ENCODE measurements around the gene COLGALT1.

COLGALT1 gene

GRCh38 chr19:17540174-17540573 lies 15.3 kb upstream of the COLGALT1 start:
- TF ChIP-seq CTCF (IDR thresholded peaks at IDR 0.05; ENCODE audit: poor library complexity, severe bottlenecking) = no peak
- Histone ChIP-seq H3K27ac (ENCODE audit: poor library complexity, severe bottlenecking) (no peak overlapping the region), H3K27me3 (ENCODE audit: insufficient read depth, poor library complexity, severe bottlenecking) (no peaks in the 10 kb centered on the region), H3K4me1 (ENCODE audit: insufficient read depth, poor library complexity, severe bottlenecking) (no peaks in the 10 kb centered on the region), H3K4me3 (ENCODE audit: severe bottlenecking) (no peak overlapping the region), H3K9me3 (ENCODE audit: severe bottlenecking) (no peaks in the 10 kb centered on the region), H3K36me3 (ENCODE audit: low read depth) (no peaks in the 10 kb centered on the region)
- DNase-seq (ENCODE audit: low spot score) = no peak
- no peak for ATAC-seq (ENCODE audit: low read depth)

GRCh38 chr19:17541184-17541759 lies 14.2 kb upstream of the COLGALT1 start:
- ATAC-seq (ENCODE audit: low read depth) (no peak), DNase-seq (ENCODE audit: low spot score) (no peak)
- no peaks in the 10 kb centered on the region for H3K36me3 ChIP-seq (ENCODE audit: low read depth)
- no peak overlapping the region for H3K4me3 ChIP-seq (ENCODE audit: severe bottlenecking)
- H3K27ac ChIP-seq (ENCODE audit: poor library complexity, severe bottlenecking) = no peak overlapping the region
- no peak for TF ChIP-seq CTCF (IDR thresholded peaks at IDR 0.05; ENCODE audit: poor library complexity, severe bottlenecking)
- no peaks in the 10 kb centered on the region for H3K27me3 ChIP-seq (ENCODE audit: insufficient read depth, poor library complexity, severe bottlenecking)
- H3K4me1 ChIP-seq (ENCODE audit: insufficient read depth, poor library complexity, severe bottlenecking) = no peaks in the 10 kb centered on the region
- H3K9me3 ChIP-seq (ENCODE audit: severe bottlenecking) = no peaks in the 10 kb centered on the region

- DNase-seq (ENCODE audit: low spot score) (no peak), ATAC-seq (ENCODE audit: low read depth) (no peak)
- TF ChIP-seq CTCF (IDR thresholded peaks at IDR 0.05; ENCODE audit: poor library complexity, severe bottlenecking) = no peak
- no peaks in the 10 kb centered on the region for H3K9me3 ChIP-seq (ENCODE audit: severe bottlenecking)
- no peaks in the 10 kb centered on the region for H3K4me1 ChIP-seq (ENCODE audit: insufficient read depth, poor library complexity, severe bottlenecking)
- H3K4me3 ChIP-seq (ENCODE audit: severe bottlenecking) = no peak overlapping the region
- no peak overlapping the region for H3K27ac ChIP-seq (ENCODE audit: poor library complexity, severe bottlenecking)
- no peaks in the 10 kb centered on the region for H3K36me3 ChIP-seq (ENCODE audit: low read depth)
- H3K27me3 ChIP-seq (ENCODE audit: insufficient read depth, poor library complexity, severe bottlenecking) = no peaks in the 10 kb centered on the region
These were observed 13.4 kb upstream of the COLGALT1 start for GRCh38 chr19:17542042-17542441.

- Histone ChIP-seq H3K9me3 (ENCODE audit: severe bottlenecking) (no peaks in the 10 kb centered on the region), H3K27ac (ENCODE audit: poor library complexity, severe bottlenecking) (no peak overlapping the region), H3K36me3 (ENCODE audit: low read depth) (no peaks in the 10 kb centered on the region), H3K27me3 (ENCODE audit: insufficient read depth, poor library complexity, severe bottlenecking) (no peaks in the 10 kb centered on the region), H3K4me1 (ENCODE audit: insufficient read depth, poor library complexity, severe bottlenecking) (no peaks in the 10 kb centered on the region), H3K4me3 (ENCODE audit: severe bottlenecking) (no peak overlapping the region)
- ATAC-seq (ENCODE audit: low read depth) (no peak), DNase-seq (ENCODE audit: low spot score) (no peak)
- no peak for TF ChIP-seq CTCF (IDR thresholded peaks at IDR 0.05; ENCODE audit: poor library complexity, severe bottlenecking)
These were observed 12.5 kb upstream of the COLGALT1 start for GRCh38 chr19:17542793-17543582.

GRCh38 chr19:17543986-17544385 lies 11.5 kb upstream of the COLGALT1 start:
- Histone ChIP-seq H3K36me3 (ENCODE audit: low read depth) (no peaks in the 10 kb centered on the region), H3K4me3 (ENCODE audit: severe bottlenecking) (no peak overlapping the region), H3K4me1 (ENCODE audit: insufficient read depth, poor library complexity, severe bottlenecking) (no peaks in the 10 kb centered on the region), H3K9me3 (ENCODE audit: severe bottlenecking) (no peaks in the 10 kb centered on the region), H3K27ac (ENCODE audit: poor library complexity, severe bottlenecking) (no peak overlapping the region), H3K27me3 (ENCODE audit: insufficient read depth, poor library complexity, severe bottlenecking) (no peaks in the 10 kb centered on the region)
- DNase-seq (ENCODE audit: low spot score) (no peak), ATAC-seq (ENCODE audit: low read depth) (no peak)
- TF ChIP-seq CTCF (IDR thresholded peaks at IDR 0.05; ENCODE audit: poor library complexity, severe bottlenecking) = no peak
